ENCODE measurements around the gene MAST4. TPM values are rescaled to one million over a fixed set of nuclear protein-coding genes. Genes with fewer than 3 reads are reported as not detected.

Gene MAST4
- total RNA-seq, 1 experiment from 2014 or later: 10.9 TPM

DNA sequence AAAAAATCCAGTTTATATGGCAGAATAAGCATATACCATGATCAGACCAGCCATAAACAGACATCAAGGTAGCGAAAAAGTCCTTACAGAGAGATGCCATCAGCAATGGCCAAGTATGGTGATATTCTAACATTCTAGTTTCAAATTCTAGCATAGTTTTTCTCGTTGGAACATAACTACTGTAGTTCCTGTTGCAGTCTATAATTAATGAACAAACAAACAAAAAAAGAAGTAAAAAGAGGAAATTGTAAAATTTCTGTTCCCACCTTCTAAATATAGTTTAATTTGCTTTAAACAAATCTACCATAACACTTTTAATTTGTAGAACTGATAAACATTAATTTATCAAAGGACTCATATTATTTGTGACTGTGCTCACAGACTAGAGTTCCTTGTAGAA lies 610.3 kb downstream of the MAST4 start:
- CTCF ChIA-PET: interaction anchor here (0.9 to 2.5 kb wide), 6 partner anchors 9 to 1046 kb away, joined by 3 to 22 read pairs (median 4); partner anchors contain the start of gene CD180
- intact Hi-C loops (cut with micrococcal nuclease; ENCODE audit: unreplicated experiment): loop anchor here (5.0 kb wide), 1 partner anchor 219 kb away; no protein-coding TSS in a partner anchor
- H3K4me3 Mint-ChIP-seq (ENCODE audit: low read depth, unreplicated experiment): no peak overlapping the region
- TF ChIP-seq, protein P1, sequence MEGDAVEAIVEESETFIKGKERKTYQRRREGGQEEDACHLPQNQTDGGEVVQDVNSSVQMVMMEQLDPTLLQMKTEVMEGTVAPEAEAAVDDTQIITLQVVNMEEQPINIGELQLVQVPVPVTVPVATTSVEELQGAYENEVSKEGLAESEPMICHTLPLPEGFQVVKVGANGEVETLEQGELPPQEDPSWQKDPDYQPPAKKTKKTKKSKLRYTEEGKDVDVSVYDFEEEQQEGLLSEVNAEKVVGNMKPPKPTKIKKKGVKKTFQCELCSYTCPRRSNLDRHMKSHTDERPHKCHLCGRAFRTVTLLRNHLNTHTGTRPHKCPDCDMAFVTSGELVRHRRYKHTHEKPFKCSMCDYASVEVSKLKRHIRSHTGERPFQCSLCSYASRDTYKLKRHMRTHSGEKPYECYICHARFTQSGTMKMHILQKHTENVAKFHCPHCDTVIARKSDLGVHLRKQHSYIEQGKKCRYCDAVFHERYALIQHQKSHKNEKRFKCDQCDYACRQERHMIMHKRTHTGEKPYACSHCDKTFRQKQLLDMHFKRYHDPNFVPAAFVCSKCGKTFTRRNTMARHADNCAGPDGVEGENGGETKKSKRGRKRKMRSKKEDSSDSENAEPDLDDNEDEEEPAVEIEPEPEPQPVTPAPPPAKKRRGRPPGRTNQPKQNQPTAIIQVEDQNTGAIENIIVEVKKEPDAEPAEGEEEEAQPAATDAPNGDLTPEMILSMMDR (IDR thresholded peaks at IDR 0.05; ENCODE audit: unreplicated experiment): no peak
- no peaks in the 10 kb centered on the region for H3K27me3 Mint-ChIP-seq (ENCODE audit: unreplicated experiment)
- peak overlapping the region; percentile 80 for H3K27ac Mint-ChIP-seq (ENCODE audit: unreplicated experiment)
- peaks cover 55% of the 10 kb centered on the region for H3K4me1 Mint-ChIP-seq (ENCODE audit: low read depth, unreplicated experiment)
- no peaks in the 10 kb centered on the region for H3K9me3 Mint-ChIP-seq (ENCODE audit: low read depth, unreplicated experiment)
- H3K36me3 Mint-ChIP-seq (ENCODE audit: insufficient read depth, unreplicated experiment): no peaks in the 10 kb centered on the region
- no TSS peak for BruUV-seq (replicated peaks)
- DNase-seq: no peak

DNA sequence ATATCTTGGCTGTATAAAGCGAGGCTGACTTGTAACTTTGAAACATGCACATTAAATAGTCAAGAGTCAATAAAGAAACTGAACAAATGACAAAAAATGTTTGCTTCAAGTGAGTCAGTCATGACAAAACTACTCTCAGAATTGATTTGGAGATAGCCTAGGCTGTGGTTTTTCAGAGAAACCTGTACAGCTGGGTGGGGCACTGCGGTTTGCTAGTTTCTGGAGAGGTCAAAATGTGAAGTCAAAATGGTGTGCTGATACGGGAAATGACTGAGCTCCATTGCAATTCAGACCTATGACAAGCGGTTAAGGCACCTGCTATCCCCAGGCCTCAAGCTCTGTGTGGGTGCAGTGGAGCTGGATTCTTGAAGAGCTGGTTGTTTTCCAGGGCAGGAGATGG lies 610.7 kb downstream of the MAST4 start:
- H3K36me3 Mint-ChIP-seq (ENCODE audit: insufficient read depth, unreplicated experiment): no peaks in the 10 kb centered on the region
- BruUV-seq (replicated peaks): no TSS peak
- H3K4me3 Mint-ChIP-seq (ENCODE audit: low read depth, unreplicated experiment): no peak overlapping the region
- TF ChIP-seq, protein P1 (IDR thresholded peaks at IDR 0.05; ENCODE audit: unreplicated experiment): no peak
- H3K4me1 Mint-ChIP-seq (ENCODE audit: low read depth, unreplicated experiment): peaks cover 58% of the 10 kb centered on the region
- no peaks in the 10 kb centered on the region for H3K27me3 Mint-ChIP-seq (ENCODE audit: unreplicated experiment)
- CTCF ChIA-PET: interaction anchor here (0.7 to 2.5 kb wide), 9 partner anchors 10 to 1046 kb away, joined by 3 to 22 read pairs (median 4); partner anchors contain the start of gene CD180
- DNase-seq: peak; percentile 86
- H3K27ac Mint-ChIP-seq (ENCODE audit: unreplicated experiment): peak overlapping the region; percentile 80
- intact Hi-C loops (cut with micrococcal nuclease; ENCODE audit: unreplicated experiment): loop anchor here (5.0 kb wide), 1 partner anchor 220 kb away; no protein-coding TSS in a partner anchor
- no peaks in the 10 kb centered on the region for H3K9me3 Mint-ChIP-seq (ENCODE audit: low read depth, unreplicated experiment)

DNA sequence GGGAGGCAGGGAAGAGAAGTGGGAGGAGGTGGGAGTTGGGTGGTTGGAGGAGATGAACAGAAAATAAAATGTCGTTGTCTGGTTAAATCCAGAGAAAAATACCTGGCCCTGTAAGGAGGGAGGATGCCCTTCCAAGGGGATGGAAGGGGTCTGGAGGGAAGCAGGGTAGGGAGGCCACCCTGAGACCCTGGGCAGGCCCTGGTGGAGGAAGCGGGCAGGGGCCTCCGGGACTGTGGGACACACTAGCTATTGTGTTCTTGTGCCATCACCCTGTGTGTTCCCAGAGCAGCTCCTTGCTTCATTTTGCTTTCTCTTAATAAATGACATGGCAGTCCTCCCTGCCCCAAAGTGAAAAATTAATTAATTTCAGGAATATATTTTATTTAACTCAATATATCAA lies 612.2 kb downstream of the MAST4 start:
- Mint-ChIP-seq H3K4me3 (ENCODE audit: low read depth, unreplicated experiment) (no peak overlapping the region), H3K27me3 (ENCODE audit: unreplicated experiment) (no peaks in the 10 kb centered on the region), H3K9me3 (ENCODE audit: low read depth, unreplicated experiment) (peaks cover 2% of the 10 kb centered on the region), H3K36me3 (ENCODE audit: insufficient read depth, unreplicated experiment) (no peaks in the 10 kb centered on the region), H3K27ac (ENCODE audit: unreplicated experiment) (peak overlapping the region; percentile 80), H3K4me1 (ENCODE audit: low read depth, unreplicated experiment) (peaks cover 67% of the 10 kb centered on the region)
- intact Hi-C loops (cut with micrococcal nuclease; ENCODE audit: unreplicated experiment): loop anchor here (2.0 to 5.0 kb wide), 2 partner anchors 221 to 394 kb away; no protein-coding TSS in a partner anchor
- DNase-seq: no peak
- TF ChIP-seq, protein P1 (IDR thresholded peaks at IDR 0.05; ENCODE audit: unreplicated experiment): no peak
- no TSS peak for BruUV-seq (replicated peaks)
- CTCF ChIA-PET: interaction anchor here (0.6 to 2.5 kb wide), 7 partner anchors 40 to 51 kb away, joined by 3 to 22 read pairs (median 4); no protein-coding TSS in a partner anchor

DNA sequence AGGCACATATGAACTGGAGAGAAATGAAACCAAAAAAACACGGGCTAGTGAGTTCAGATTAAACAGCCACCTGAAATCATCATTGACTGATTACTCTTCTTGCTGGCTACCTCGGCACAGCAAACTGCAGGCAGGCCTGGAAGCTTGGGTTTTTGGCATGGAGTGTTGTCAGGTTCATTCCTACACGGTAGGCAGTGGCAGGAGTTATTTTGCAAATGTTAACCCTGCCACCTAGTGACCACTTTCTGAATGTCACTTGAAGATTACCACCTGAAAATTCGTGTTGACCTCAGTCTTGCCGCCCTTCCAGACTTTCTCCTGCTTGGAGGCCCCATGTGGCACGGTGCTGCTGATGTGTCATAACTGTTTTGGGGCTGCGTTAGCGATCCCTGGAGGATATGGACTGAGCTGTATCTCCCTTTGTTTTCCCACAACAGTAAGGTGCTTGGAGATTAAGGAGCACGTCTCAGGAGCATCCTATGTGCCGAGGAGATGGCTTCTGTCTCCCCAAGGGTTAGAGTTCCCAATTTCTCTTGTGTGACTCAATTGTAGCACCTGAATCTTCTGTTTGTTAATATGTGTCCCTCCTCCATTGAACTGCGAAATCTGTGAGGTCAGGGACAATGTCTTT lies 613.1 kb downstream of the MAST4 start:
- no peaks in the 10 kb centered on the region for H3K27me3 Mint-ChIP-seq (ENCODE audit: unreplicated experiment)
- CTCF ChIA-PET: interaction anchor here (0.6 to 1.7 kb wide), 6 partner anchors 41 to 52 kb away, joined by 3 to 7 read pairs (median 4); no protein-coding TSS in a partner anchor
- H3K4me3 Mint-ChIP-seq (ENCODE audit: low read depth, unreplicated experiment): no peak overlapping the region
- TF ChIP-seq, protein P1 (IDR thresholded peaks at IDR 0.05; ENCODE audit: unreplicated experiment): peak; percentile 67
- intact Hi-C loops (cut with micrococcal nuclease; ENCODE audit: unreplicated experiment): loop anchor here (1.0 to 5.0 kb wide), 4 partner anchors 48 to 394 kb away; no protein-coding TSS in a partner anchor
- H3K4me1 Mint-ChIP-seq (ENCODE audit: low read depth, unreplicated experiment): peaks cover 67% of the 10 kb centered on the region
- H3K36me3 Mint-ChIP-seq (ENCODE audit: insufficient read depth, unreplicated experiment): no peaks in the 10 kb centered on the region
- BruUV-seq (replicated peaks): no TSS peak
- H3K27ac Mint-ChIP-seq (ENCODE audit: unreplicated experiment): no peak overlapping the region
- H3K9me3 Mint-ChIP-seq (ENCODE audit: low read depth, unreplicated experiment): peaks cover 2% of the 10 kb centered on the region
- DNase-seq: peak; percentile 78
